Common myeloid progenitor, CD34-positive (primary cell): ENCODE data around the gene ZNF423.

Source experiments
- CTCF ChIA-PET: fragments of 350-600 bp; sonication (Branson Sonifier 250); formaldehyde crosslinking; loops from one replicate; lab custom pipeline; 2021; ENCODE audit warnings: antibody characterized with exemption; lab: Charles Lee
- POLR2A ChIA-PET: fragments of 350-600 bp; sonication (Branson Sonifier 250); formaldehyde crosslinking; loops from one replicate; lab custom pipeline; 2021; ENCODE audit warnings: antibody characterized with exemption; lab: Charles Lee
- DNase-seq, 3 donors: peaks; one replicate each; pipeline versions ENCODE4 v3.0.0 to v3.0.0-alpha.2; 2013
- H3K27ac ChIP-seq, 2 experiments: 1 replicate in 1 of 2; 2 replicates in 1 of 2; pipeline ENCODE4 v1.7.0; 2013; ENCODE audit warnings: inconsistent platforms in 2 of 2, low read length in 2 of 2, mild to moderate bottlenecking in 2 of 2, low read depth in 1 of 2, moderate library complexity in 1 of 2; ENCODE audit not compliant: severe bottlenecking in 2 of 2, insufficient read depth in 1 of 2, poor library complexity in 1 of 2
- H3K27me3 ChIP-seq, 5 experiments: replicated peaks in 2 of 5; 1 replicate in 3 of 5; 2 replicates in 2 of 5; pipeline versions ENCODE4 v1.6.1 to v1.7.0; 2013; ENCODE audit warnings: low read length in 4 of 5, mild to moderate bottlenecking in 2 of 5, moderate library complexity in 2 of 5, inconsistent platforms in 1 of 5; ENCODE audit not compliant: insufficient read depth in 5 of 5, control insufficient read depth in 4 of 5
- H3K36me3 ChIP-seq, 4 experiments: 1 replicate in 2 of 4; 2 replicates in 2 of 4; pipeline versions ENCODE4 v1.6.1 to v1.7.0; 2013; ENCODE audit warnings: low read length in 3 of 4, control low read depth in 1 of 4, mild to moderate bottlenecking in 1 of 4; ENCODE audit not compliant: control insufficient read depth in 4 of 4, insufficient read depth in 4 of 4
- H3K4me1 ChIP-seq, 4 experiments: 1 replicate in 3 of 4; 2 replicates in 1 of 4; pipeline versions ENCODE4 v1.6.1 to v1.7.1; 2013; ENCODE audit warnings: low read length in 3 of 4, mild to moderate bottlenecking in 3 of 4, control low read depth in 1 of 4, inconsistent platforms in 1 of 4, moderate library complexity in 1 of 4; ENCODE audit not compliant: control insufficient read depth in 4 of 4, insufficient read depth in 4 of 4; ENCODE audit errors: control extremely low read depth in 1 of 4
- H3K4me3 ChIP-seq, 7 experiments: 1 replicate in 4 of 7; 2 replicates in 3 of 7; pipeline versions ENCODE4 v1.5.1 to v1.7.0; 2013; ENCODE audit warnings: mild to moderate bottlenecking in 7 of 7, low read length in 6 of 7, moderate library complexity in 6 of 7, inconsistent platforms in 2 of 7, low read depth in 2 of 7, control low read depth in 1 of 7; ENCODE audit not compliant: insufficient read depth in 4 of 7, control insufficient read depth in 1 of 7; ENCODE audit errors: extremely low read depth in 1 of 7
- H3K9me3 ChIP-seq, 5 experiments: 1 replicate in 4 of 5; 2 replicates in 1 of 5; pipeline versions ENCODE4 v1.6.1 to v1.7.1; 2013; ENCODE audit warnings: low read length in 4 of 5, mild to moderate bottlenecking in 2 of 5, inconsistent platforms in 1 of 5, low read depth in 1 of 5, moderate library complexity in 1 of 5; ENCODE audit not compliant: control insufficient read depth in 4 of 5, insufficient read depth in 2 of 5; ENCODE audit errors: control extremely low read depth in 1 of 5
- WGBS: methylation state at CpG from one replicate; pipeline ENCODE4 v1.1.5; 2013; ENCODE audit not compliant: insufficient coverage; 5-methylcytosine and 5-hydroxymethylcytosine counted together

The ZNF423 gene

GRCh38 chr16:49756775-49757558 is 98.9 kb downstream of the ZNF423 start:
- POLR2A ChIA-PET = no interaction called here

GRCh38 chr16:49755716-49756505 is 100.0 kb downstream of the ZNF423 start:
- Histone ChIP-seq H3K4me3 (peak overlapping the region in 3 of 7 experiments; percentile 42 to 72 (median 58)), H3K4me1 (peaks cover 0 to 19% (median 12%) of the 10 kb centered on the region in 4 experiments), H3K27ac (no peak overlapping the region), H3K36me3 (no peaks in the 10 kb centered on the region), H3K27me3 (no peaks in the 10 kb centered on the region), H3K9me3 (no peaks in the 10 kb centered on the region)
- ChIA-PET CTCF (interaction anchor here (1.0 to 1.6 kb wide), 2 partner anchors 10 to 102 kb away, joined by 3 to 7 read pairs; no protein-coding TSS in a partner anchor), POLR2A (no interaction called here)
- 75% methylated on average over 11 of the region's 13 CpGs for WGBS
- no peak for DNase-seq

More at GRCh38 chr16:49756775-49757558, 98.9 kb downstream of the ZNF423 start:
- Histone ChIP-seq H3K4me3 (no peak overlapping the region), H3K27ac (no peak overlapping the region), H3K36me3 (no peaks in the 10 kb centered on the region), H3K4me1 (peaks cover 0 to 19% (median 12%) of the 10 kb centered on the region in 4 experiments), H3K27me3 (no peaks in the 10 kb centered on the region), H3K9me3 (no peaks in the 10 kb centered on the region)
- no peak for DNase-seq
- WGBS = 98% methylated on average over 6 of the region's 10 CpGs
- CTCF ChIA-PET = no interaction called here

DNA sequence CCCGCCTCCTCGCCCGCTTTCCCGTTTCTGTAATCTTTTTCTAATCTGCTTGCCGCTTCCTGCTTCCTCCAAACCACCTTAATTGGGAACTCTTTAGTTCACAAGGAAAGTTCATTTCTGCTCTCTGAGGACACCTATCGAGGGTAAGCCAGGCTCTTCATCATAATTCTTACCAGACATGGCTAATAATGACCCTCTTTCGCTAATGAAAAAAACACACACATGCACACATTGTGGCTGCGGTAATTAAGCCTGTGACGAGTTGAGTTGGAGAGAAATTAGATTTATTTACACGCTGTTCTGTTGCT is 100.6 kb downstream of the ZNF423 start:
- ChIA-PET CTCF (interaction anchor here (0.8 to 1.6 kb wide), 5 partner anchors 10 to 102 kb away, joined by 3 to 7 read pairs (median 3); no protein-coding TSS in a partner anchor), POLR2A (no interaction called here)
- Histone ChIP-seq H3K4me3 (peak overlapping the region in 6 of 7 experiments; percentile 33 to 72 (median 50)), H3K27ac (no peak overlapping the region), H3K9me3 (no peaks in the 10 kb centered on the region), H3K27me3 (no peaks in the 10 kb centered on the region), H3K4me1 (peaks cover 0 to 19% (median 12%) of the 10 kb centered on the region in 4 experiments), H3K36me3 (no peaks in the 10 kb centered on the region)
- 0% methylated on average over 6 of the region's 10 CpGs for WGBS
- peak; percentile 55 to 76 (median 74) for DNase-seq

DNA sequence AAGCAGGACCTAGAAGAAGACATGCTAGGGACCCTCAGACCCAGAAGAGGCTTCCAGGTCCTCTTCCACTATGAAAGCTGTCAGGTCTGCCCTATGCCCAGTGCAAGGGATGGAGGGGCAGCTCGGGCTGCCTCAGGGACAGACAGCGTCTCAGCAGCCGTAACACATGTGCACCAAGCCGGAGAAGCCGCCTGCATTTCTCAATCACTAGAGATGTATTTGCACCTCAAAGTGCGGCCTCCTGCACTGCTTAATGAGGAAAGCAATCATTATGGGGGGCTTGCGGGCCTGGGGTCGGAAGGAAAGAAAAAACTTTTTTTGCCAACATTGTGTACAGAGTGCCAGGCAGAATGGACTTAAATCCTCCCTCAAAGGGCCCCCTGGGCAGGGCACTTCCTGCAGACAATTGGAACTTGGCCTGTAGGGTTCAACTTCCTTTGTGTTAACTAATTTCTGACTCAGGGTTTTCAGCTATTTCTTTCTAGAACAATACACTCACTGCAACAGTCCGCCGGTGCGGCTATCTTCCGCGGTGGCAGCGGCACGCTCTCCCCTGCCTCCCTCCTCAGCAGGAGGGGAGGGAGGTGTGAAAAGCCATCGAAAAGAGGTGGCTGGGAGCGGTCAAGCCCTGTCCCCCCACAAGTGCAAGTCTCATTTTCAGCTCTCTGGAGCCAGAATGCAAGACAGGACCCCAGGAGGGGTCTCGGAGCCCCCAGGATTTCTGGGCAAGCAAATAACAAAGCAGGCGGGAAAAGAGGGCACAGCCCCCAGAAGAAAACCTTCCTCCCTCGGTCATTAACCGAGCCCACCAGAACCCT is 101.2 kb downstream of the ZNF423 start:
- Histone ChIP-seq H3K27me3 (no peaks in the 10 kb centered on the region), H3K4me1 (peaks cover 0 to 19% (median 12%) of the 10 kb centered on the region in 4 experiments), H3K27ac (no peak overlapping the region), H3K4me3 (peak overlapping the region in 6 of 7 experiments; percentile 33 to 72 (median 50)), H3K36me3 (no peaks in the 10 kb centered on the region), H3K9me3 (no peaks in the 10 kb centered on the region)
- ChIA-PET POLR2A (no interaction called here), CTCF (interaction anchor here (0.7 to 1.6 kb wide), 6 partner anchors 21 to 239 kb away, joined by 3 to 7 read pairs (median 3); no protein-coding TSS in a partner anchor)
- DNase-seq = peak; percentile 42 to 78 (median 67)
- WGBS = 15% methylated on average over 10 of the region's 21 CpGs

DNA sequence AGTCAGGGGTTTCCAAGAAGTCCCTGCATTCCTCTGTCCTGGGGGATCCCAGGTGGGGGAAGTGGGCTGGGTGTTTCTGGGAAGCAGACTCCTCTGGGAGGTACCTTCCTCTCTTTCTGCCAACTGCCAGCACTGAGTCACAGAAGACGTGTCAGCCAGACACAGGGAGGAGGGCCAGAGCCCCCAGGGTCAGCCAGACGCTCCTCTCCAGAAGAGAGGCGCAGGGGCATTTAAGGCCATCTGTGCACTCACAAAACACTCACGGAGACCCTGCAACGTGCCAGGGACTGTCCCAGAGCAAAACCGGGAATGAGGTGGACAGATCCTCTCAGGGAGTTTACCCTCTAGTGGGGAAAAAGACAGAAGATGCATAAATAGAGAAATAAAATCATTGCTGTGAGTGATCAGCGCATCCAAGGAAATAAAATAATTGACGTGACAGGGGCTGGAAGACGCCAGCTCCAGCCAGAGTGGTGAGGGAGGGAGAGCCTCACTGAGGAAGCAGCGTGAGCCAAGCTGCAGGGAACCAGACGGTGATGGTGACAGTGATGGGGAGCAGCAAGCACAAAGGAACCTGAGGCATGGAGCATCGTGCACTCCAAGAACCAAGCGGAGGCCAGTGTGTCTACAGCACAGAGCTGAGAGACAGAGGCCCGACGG is 105.4 kb downstream of the ZNF423 start:
- no peak for DNase-seq
- POLR2A ChIA-PET = no interaction called here
- 94% methylated on average over 14 of the region's 15 CpGs for WGBS

DNA sequence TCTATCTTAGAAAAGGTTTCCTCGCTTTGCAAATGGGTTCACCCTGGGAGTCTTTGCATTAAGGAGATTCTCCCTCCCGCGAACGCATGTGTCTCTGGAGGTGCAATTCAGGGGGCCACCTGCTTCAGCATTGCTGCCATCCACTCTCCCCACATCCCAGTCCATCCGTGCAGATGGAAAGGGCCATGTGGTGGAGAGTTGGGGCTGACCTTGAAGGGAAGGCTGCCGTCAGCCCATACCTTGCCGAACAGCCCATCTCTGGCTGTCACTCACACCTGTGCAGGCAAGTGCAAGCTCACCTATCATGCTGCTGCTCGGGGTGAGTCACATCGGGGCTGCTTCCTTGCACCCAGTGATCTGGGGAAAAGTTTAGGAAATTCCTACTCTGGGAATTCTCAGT is 106.1 kb downstream of the ZNF423 start:
- H3K27me3 ChIP-seq = peaks cover 0 to 2% (median 0%) of the 10 kb centered on the region in 5 experiments
- H3K36me3 ChIP-seq = no peaks in the 10 kb centered on the region
- no peak overlapping the region for H3K4me3 ChIP-seq
- 96% methylated on average over 5 of the region's 9 CpGs for WGBS
- H3K4me1 ChIP-seq = peaks cover 0 to 9% (median 6%) of the 10 kb centered on the region in 4 experiments
- no peaks in the 10 kb centered on the region for H3K9me3 ChIP-seq
- POLR2A ChIA-PET = no interaction called here
- DNase-seq = no peak
- no peak overlapping the region for H3K27ac ChIP-seq
- CTCF ChIA-PET = no interaction called here

More for the DNA sequence above, 105.4 kb downstream of the ZNF423 start:
- no peak overlapping the region for H3K4me3 ChIP-seq
- CTCF ChIA-PET = interaction anchor here (1.4 kb wide), 1 partner anchor 194 kb away, joined by 4 read pairs; no protein-coding TSS in a partner anchor
- peaks cover 0 to 15% (median 11%) of the 10 kb centered on the region in 4 experiments for H3K4me1 ChIP-seq
- no peaks in the 10 kb centered on the region for H3K9me3 ChIP-seq
- H3K27ac ChIP-seq = no peak overlapping the region
- peaks cover 0 to 2% (median 0%) of the 10 kb centered on the region in 5 experiments for H3K27me3 ChIP-seq
- H3K36me3 ChIP-seq = no peaks in the 10 kb centered on the region
